Ascending aorta (tissue), 2 donors: ENCODE measurements around the gene ZBTB7C. TPM values are rescaled to one million over a fixed set of nuclear protein-coding genes. Genes with fewer than 3 reads are reported as not detected.

Source experiments
- DNase-seq, 2 donors: peaks; one replicate each; pipeline ENCODE4 v3.0.0-alpha.2; 2019; ENCODE audit warnings: low spot score in 2 of 2
- H3K27ac ChIP-seq, 2 donors: fragments of 200-600 bp; sonication (generic); one replicate each; pipeline ENCODE4 v1.5.1; 2016 to 2017; ENCODE audit warnings: mild to moderate bottlenecking in 1 of 2
- H3K27me3 ChIP-seq: fragments of 200-600 bp; sonication (generic); one replicate; pipeline ENCODE4 v1.5.1; 2017
- H3K36me3 ChIP-seq, 2 donors: fragments of 200-600 bp; sonication (generic); one replicate each; pipeline ENCODE4 v1.5.1; 2016
- H3K4me1 ChIP-seq, 2 donors: fragments of 200-600 bp; sonication (generic); one replicate each; pipeline ENCODE4 v1.5.1; 2016 to 2017; ENCODE audit warnings: mild to moderate bottlenecking in 1 of 2
- H3K4me3 ChIP-seq, 2 donors: fragments of 200-600 bp; sonication (generic); one replicate each; pipeline ENCODE4 v1.5.1; 2016 to 2017; ENCODE audit warnings: mild to moderate bottlenecking in 1 of 2
- H3K9me3 ChIP-seq, 2 donors: fragments of 200-600 bp; sonication (generic); one replicate each; pipeline ENCODE4 v1.5.1; 2016
- intact Hi-C: fragments of 100-400 bp; cut with DNase I; formaldehyde crosslinking; loops from one replicate; pipeline ENCODE4 v1.15.1; 2023
- total RNA-seq: library from RNA; depleted of rRNA; stranded (reverse); fragments of >200 nt; gene quantifications from one replicate; pipeline ENCODE4 v1.1.0, GENCODE V29; 2016
- TF ChIP-seq, protein P1 (sequence below), 3 experiments: fragments of 200-600 bp in 2 of 3; fragments of 450-650 bp in 1 of 3; sonication (generic) in 2 of 3; IDR thresholded peaks; one replicate each; pipeline ENCODE4 v1.5.1; 2016 to 2019; ENCODE audit warnings: antibody characterized with exemption in 3 of 3, mild to moderate bottlenecking in 1 of 3, moderate library complexity in 1 of 3

The ZBTB7C gene
- total RNA-seq, 1 donor from 2014 or later = 8.1 TPM

DNA sequence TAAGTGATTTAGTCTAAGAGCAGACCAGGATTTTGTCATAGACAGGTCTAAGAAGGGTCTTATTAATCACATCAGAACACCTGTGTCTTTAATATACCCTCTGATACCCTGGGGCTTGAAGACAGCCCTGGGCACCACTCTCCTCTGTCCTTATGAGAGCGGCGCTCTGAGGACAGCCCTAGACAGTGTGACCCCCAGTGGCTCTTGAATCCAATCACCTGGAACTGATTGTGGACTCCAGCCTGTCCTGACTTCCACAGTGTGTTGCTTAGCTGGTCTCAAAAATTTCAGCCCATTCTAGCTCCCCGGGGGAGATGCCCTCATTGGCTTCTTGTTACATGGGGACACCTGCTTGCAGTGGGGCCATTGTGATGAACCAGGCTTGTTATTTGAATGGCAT, 282.9 kb downstream of the ZBTB7C start:
- H3K27me3 ChIP-seq = no peaks in the 10 kb centered on the region
- TF ChIP-seq, protein P1, sequence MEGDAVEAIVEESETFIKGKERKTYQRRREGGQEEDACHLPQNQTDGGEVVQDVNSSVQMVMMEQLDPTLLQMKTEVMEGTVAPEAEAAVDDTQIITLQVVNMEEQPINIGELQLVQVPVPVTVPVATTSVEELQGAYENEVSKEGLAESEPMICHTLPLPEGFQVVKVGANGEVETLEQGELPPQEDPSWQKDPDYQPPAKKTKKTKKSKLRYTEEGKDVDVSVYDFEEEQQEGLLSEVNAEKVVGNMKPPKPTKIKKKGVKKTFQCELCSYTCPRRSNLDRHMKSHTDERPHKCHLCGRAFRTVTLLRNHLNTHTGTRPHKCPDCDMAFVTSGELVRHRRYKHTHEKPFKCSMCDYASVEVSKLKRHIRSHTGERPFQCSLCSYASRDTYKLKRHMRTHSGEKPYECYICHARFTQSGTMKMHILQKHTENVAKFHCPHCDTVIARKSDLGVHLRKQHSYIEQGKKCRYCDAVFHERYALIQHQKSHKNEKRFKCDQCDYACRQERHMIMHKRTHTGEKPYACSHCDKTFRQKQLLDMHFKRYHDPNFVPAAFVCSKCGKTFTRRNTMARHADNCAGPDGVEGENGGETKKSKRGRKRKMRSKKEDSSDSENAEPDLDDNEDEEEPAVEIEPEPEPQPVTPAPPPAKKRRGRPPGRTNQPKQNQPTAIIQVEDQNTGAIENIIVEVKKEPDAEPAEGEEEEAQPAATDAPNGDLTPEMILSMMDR (IDR thresholded peaks at IDR 0.05) = no peak
- H3K27ac ChIP-seq = no peak overlapping the region
- DNase-seq = no peak
- no peaks in the 10 kb centered on the region for H3K36me3 ChIP-seq
- no peaks in the 10 kb centered on the region for H3K9me3 ChIP-seq
- H3K4me1 ChIP-seq = no peaks in the 10 kb centered on the region
- no peak overlapping the region for H3K4me3 ChIP-seq
- intact Hi-C loops = no loop called here

DNA sequence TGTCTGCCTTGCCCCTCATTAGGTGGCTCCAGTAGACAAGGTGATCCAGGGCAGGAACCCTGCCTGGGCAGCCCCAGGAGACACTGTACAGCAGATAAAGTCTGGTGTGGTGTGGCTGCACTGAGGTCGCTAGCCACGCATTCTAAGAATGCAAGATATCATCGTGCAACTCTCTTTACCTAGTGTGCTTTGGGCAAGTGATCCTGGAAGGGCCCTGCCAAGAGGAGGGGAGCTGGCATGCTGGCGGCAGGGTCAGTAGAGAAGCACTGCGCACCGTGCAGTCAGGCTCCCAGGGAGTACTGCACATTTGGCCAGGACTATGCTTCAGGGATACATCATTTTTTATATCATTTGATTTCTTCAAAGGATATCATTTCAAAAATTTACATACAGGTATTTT, 283.5 kb downstream of the ZBTB7C start:
- no peak for DNase-seq
- H3K9me3 ChIP-seq = no peaks in the 10 kb centered on the region
- no peaks in the 10 kb centered on the region for H3K27me3 ChIP-seq
- H3K36me3 ChIP-seq = no peaks in the 10 kb centered on the region
- no peak overlapping the region for H3K4me3 ChIP-seq
- TF ChIP-seq, protein P1 (IDR thresholded peaks at IDR 0.05) = no peak
- no peaks in the 10 kb centered on the region for H3K4me1 ChIP-seq
- H3K27ac ChIP-seq = no peak overlapping the region
- intact Hi-C loops = no loop called here

DNA sequence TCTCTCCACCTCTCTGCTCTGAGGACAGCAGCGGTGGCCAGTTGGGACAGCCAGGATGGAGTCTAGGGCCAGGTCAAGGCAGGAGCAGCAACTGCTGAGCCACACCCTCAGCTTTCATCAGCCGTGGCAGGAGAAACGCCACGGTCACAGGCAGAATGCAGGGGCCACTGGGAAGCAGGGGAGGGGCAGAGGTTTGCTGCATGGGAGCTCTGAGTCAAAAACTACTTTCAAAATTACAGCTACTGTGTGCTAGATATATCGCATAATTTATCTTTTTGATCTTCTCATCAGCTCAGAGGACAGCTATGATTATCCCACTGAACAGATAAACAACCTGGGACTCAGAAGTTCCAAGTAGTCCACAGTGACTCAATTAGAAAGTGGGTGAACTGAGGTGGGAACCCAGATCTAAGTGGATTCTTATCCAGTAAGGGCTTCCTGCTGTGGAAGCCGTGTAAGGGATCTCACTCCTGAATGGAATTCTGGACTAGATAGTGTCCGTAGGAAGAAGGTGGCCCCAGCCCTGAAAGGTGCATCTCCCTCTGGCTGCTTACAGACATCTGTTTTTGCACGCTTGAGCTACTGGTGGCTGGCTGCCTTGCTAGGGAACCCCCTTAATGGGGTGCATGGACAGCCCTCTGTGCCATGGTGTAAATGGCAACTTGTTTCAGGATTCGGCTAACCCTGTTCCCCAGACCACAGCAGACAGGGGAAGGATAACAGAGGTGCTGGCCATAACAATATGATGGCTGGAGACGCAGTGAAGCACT, 284.1 kb downstream of the ZBTB7C start:
- Histone ChIP-seq H3K36me3 (no peaks in the 10 kb centered on the region), H3K4me1 (no peaks in the 10 kb centered on the region), H3K4me3 (no peak overlapping the region), H3K27me3 (no peaks in the 10 kb centered on the region), H3K9me3 (no peaks in the 10 kb centered on the region), H3K27ac (no peak overlapping the region)
- TF ChIP-seq, protein P1 (IDR thresholded peaks at IDR 0.05) = no peak
- DNase-seq = no peak
- intact Hi-C loops = no loop called here

DNA sequence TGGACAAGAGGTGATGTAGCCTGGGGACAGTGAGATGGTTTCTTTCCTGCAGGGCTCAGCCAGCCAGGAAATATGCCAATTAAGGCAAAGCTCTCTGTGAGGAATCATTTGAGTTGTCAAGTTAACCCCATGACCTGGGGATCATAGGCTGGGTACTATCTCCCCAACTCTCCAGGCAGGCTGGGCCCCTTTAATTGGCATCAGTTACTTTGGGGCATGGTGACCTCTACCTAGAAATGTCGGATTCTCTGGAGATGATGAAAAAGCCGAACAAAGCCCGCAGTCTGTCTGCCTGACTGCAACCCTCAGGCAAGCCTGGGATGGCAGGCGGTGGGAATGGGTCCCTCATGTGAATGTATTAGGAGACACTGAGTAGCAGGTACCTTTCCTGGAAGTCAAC, 285.2 kb downstream of the ZBTB7C start:
- Histone ChIP-seq H3K27me3 (no peaks in the 10 kb centered on the region), H3K36me3 (no peaks in the 10 kb centered on the region), H3K9me3 (no peaks in the 10 kb centered on the region), H3K4me1 (no peaks in the 10 kb centered on the region), H3K27ac (no peak overlapping the region), H3K4me3 (no peak overlapping the region)
- intact Hi-C loops = no loop called here
- TF ChIP-seq, protein P1 (IDR thresholded peaks at IDR 0.05) = no peak
- DNase-seq = no peak

DNA sequence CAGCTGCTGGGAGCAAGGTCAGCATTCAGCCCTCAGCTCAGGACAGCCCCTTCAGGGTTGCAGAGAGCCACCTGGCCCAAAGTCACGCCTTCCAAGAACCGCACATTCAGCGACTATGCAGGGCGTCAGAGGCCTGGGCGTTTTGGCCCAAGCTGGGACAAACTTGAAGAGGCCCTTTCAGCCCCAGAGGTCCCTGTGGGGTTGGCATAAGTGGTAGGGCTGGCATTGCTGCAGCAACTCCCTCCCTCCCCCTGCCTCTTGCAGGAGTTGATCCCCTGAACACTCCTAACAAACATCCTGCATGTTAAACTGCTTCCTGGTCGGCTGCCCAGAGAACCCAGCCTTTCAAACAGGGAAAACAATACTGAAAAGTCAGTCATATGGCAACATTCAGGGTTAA, 285.9 kb downstream of the ZBTB7C start:
- Histone ChIP-seq H3K4me1 (no peaks in the 10 kb centered on the region), H3K9me3 (no peaks in the 10 kb centered on the region), H3K4me3 (no peak overlapping the region), H3K27ac (no peak overlapping the region), H3K36me3 (no peaks in the 10 kb centered on the region), H3K27me3 (no peaks in the 10 kb centered on the region)
- intact Hi-C loops = no loop called here
- DNase-seq = no peak
- TF ChIP-seq, protein P1 (IDR thresholded peaks at IDR 0.05) = no peak
